Neural cell (in vitro differentiated cells): Measurements from ENCODE around the gene FAM20C.

Experiments used
- EP300 ChIP-seq: fragments of 450-650 bp; conservative IDR thresholded peaks from 2 replicates; pipeline ENCODE4 v1.6.1; 2014; ENCODE audit warnings: antibody characterized with exemption, mild to moderate bottlenecking, moderate library complexity; ENCODE audit not compliant: poor library complexity, severe bottlenecking
- EZH2 ChIP-seq: fragments of 200-600, 300-800 bp; shearing (Covaris generic), sonication (generic); IDR thresholded peaks from 2 replicates; pipeline ENCODE4 v1.6.1; 2014; ENCODE audit warnings: antibody characterized with exemption, low read length, borderline replicate concordance, mild to moderate bottlenecking; ENCODE audit not compliant: insufficient read depth, poor library complexity, severe bottlenecking
- MXI1 ChIP-seq: fragments of 450-650 bp; conservative IDR thresholded peaks from 2 replicates; pipeline ENCODE4 v1.6.1; 2014; ENCODE audit warnings: antibody characterized with exemption, mild to moderate bottlenecking; ENCODE audit not compliant: poor library complexity, severe bottlenecking
- POLR2AphosphoS5 ChIP-seq: IDR thresholded peaks from 2 replicates; pipeline ENCODE4 v1.6.1; 2012
- SMC3 ChIP-seq: fragments of 450-650 bp; conservative IDR thresholded peaks from 2 replicates; pipeline ENCODE4 v1.6.1; 2014; ENCODE audit warnings: antibody characterized with exemption, mild to moderate bottlenecking, moderate library complexity; ENCODE audit not compliant: poor library complexity
- TAF1 ChIP-seq: IDR thresholded peaks from 2 replicates; pipeline ENCODE4 v1.6.1; 2012; ENCODE audit warnings: low read depth
- TF ChIP-seq, protein P1 (sequence below): fragments of 450-650 bp; IDR thresholded peaks from 2 replicates; pipeline ENCODE4 v1.5.1; 2014; ENCODE audit warnings: antibody characterized with exemption, mild to moderate bottlenecking, moderate library complexity; ENCODE audit not compliant: poor library complexity, severe bottlenecking

- TF ChIP-seq, protein P1, sequence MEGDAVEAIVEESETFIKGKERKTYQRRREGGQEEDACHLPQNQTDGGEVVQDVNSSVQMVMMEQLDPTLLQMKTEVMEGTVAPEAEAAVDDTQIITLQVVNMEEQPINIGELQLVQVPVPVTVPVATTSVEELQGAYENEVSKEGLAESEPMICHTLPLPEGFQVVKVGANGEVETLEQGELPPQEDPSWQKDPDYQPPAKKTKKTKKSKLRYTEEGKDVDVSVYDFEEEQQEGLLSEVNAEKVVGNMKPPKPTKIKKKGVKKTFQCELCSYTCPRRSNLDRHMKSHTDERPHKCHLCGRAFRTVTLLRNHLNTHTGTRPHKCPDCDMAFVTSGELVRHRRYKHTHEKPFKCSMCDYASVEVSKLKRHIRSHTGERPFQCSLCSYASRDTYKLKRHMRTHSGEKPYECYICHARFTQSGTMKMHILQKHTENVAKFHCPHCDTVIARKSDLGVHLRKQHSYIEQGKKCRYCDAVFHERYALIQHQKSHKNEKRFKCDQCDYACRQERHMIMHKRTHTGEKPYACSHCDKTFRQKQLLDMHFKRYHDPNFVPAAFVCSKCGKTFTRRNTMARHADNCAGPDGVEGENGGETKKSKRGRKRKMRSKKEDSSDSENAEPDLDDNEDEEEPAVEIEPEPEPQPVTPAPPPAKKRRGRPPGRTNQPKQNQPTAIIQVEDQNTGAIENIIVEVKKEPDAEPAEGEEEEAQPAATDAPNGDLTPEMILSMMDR = no peak
- TF ChIP-seq EP300 = no peak
- TF ChIP-seq POLR2AphosphoS5 = no peak
- TF ChIP-seq TAF1 = no peak
- no peak for TF ChIP-seq EZH2
- no peak for TF ChIP-seq MXI1
- no peak for TF ChIP-seq SMC3
These were observed 33.6 kb upstream of the FAM20C start for GRCh38 chr7:158771-159170.
